HepG2 (cell line): ENCODE measurements around the gene BID. TPM values are rescaled to one million over a fixed set of nuclear protein-coding genes. Genes with fewer than 3 reads are reported as not detected.

ENCODE experiments used
- ATAC-seq: fragments of 200-7000 bp; cut with Tn5 transposase; 3 replicates; pipeline ENCODE4 v1.9.1; 2020; ENCODE audit warnings: mild to moderate bottlenecking, moderate library complexity
- BruUV-seq: library from RNA; stranded (reverse); fragments of 400-500 nt; replicated peaks from 2 replicates; lab custom pipeline; 2021; lab: Mats Ljungman, UMichigan
- CTCF ChIA-PET: fragments of 300-600 bp; formaldehyde crosslinking; extraction: SDS; loops from one replicate; lab custom pipeline; 2021; ENCODE audit warnings: low total read pairs, inconsistent platforms, low intra/inter-chr PET ratio; lab: Yijun Ruan, JAX
- POLR2A ChIA-PET: fragments of 350-600 bp; sonication (Branson Sonifier 250); formaldehyde crosslinking; loops from one replicate; lab custom pipeline; 2020; ENCODE audit warnings: antibody characterized with exemption, inconsistent platforms; lab: Yijun Ruan, JAX
- DNase-seq: peaks from one replicate; pipeline ENCODE4 v3.0.0-alpha.2; 2015; ENCODE audit warnings: low spot score
- FAIRE-seq: peaks from 3 replicates; lab custom pipeline; 2011; peaks lifted over from hg19 to GRCh38; lab: Jason Lieb, UNC
- H2AFZ ChIP-seq: one replicate; pipeline ENCODE4 v1.6.1; 2011; ENCODE audit warnings: low read length, inconsistent platforms
- H3K27ac ChIP-seq: fragments of 300-600 bp; 3 replicates; pipeline ENCODE4 v1.8.0; 2011; ENCODE audit warnings: mixed run types, mild to moderate bottlenecking, mixed read lengths, low read length, inconsistent platforms; ENCODE audit not compliant: insufficient read depth; ENCODE audit errors: extremely low read length
- H3K27me3 ChIP-seq, 2 experiments: fragments of 200-600 bp in 1 of 2; 2 replicates in 1 of 2; 3 replicates in 1 of 2; pipeline versions ENCODE4 v1.6.0 to v1.8.0; 2011; ENCODE audit warnings: low read length in 2 of 2, mild to moderate bottlenecking in 2 of 2, moderate library complexity in 2 of 2, inconsistent platforms in 1 of 2; ENCODE audit not compliant: insufficient read depth in 2 of 2, control insufficient read depth in 1 of 2
- H3K36me3 ChIP-seq, 2 experiments: fragments of 200-600 bp in 1 of 2; replicated peaks in 1 of 2; 2 replicates in 1 of 2; 3 replicates in 1 of 2; pipeline versions ENCODE4 v1.5.1 to v1.8.0; 2011; ENCODE audit warnings: low read length in 2 of 2, inconsistent platforms in 1 of 2; ENCODE audit not compliant: insufficient read depth in 2 of 2, control insufficient read depth in 1 of 2
- H3K4me1 ChIP-seq: 2 replicates; pipeline ENCODE4 v1.5.1; 2012; ENCODE audit warnings: low read length, inconsistent platforms; ENCODE audit not compliant: insufficient read depth
- H3K4me2 ChIP-seq: 2 replicates; pipeline ENCODE4 v1.6.0; 2011; ENCODE audit warnings: low read depth, low read length, inconsistent platforms
- H3K4me3 ChIP-seq, 3 experiments: fragments of 200-600 bp in 1 of 3; sonication (generic), shearing (Covaris generic) in 1 of 3; replicated peaks in 1 of 3; 2 replicates each; pipeline ENCODE4 v1.5.1; 2011 to 2016; ENCODE audit warnings: low read length in 3 of 3, inconsistent platforms in 2 of 3, low read depth in 2 of 3, mild to moderate bottlenecking in 2 of 3, control low read depth in 1 of 3, mixed read lengths in 1 of 3; ENCODE audit not compliant: insufficient read depth in 1 of 3
- H3K79me2 ChIP-seq: one replicate; pipeline ENCODE4 v1.6.1; 2011; ENCODE audit warnings: low read length, inconsistent platforms; ENCODE audit not compliant: insufficient read depth
- H3K9ac ChIP-seq: 2 replicates; pipeline ENCODE4 v1.6.0; 2011; ENCODE audit warnings: mild to moderate bottlenecking, low read depth, low read length, inconsistent platforms; ENCODE audit not compliant: insufficient read depth
- H3K9me3 ChIP-seq: 2 replicates; pipeline ENCODE4 v1.5.1; 2012; ENCODE audit warnings: mild to moderate bottlenecking, low read length
- H4K20me1 ChIP-seq: 2 replicates; pipeline ENCODE4 v1.6.0; 2011; ENCODE audit warnings: inconsistent platforms, mild to moderate bottlenecking, low read length, moderate library complexity; ENCODE audit not compliant: insufficient read depth
- AGO2 ChIP-seq: fragments of 200-400 bp; formaldehyde crosslinking; optimal IDR thresholded peaks from 2 replicates; pipeline ENCODE3; 2017; ENCODE audit warnings: mild to moderate bottlenecking, low read depth, low read length, moderate library complexity
- HMGXB4 ChIP-seq, 2 experiments: sonication (generic) in 1 of 2; formaldehyde crosslinking in 1 of 2; IDR thresholded peaks; 2 replicates each; pipeline versions ENCODE4 v1.4.0 to v1.6.1; 2018 to 2020; ENCODE audit warnings: missing genetic modification reagents in 2 of 2, borderline replicate concordance in 1 of 2, low read depth in 1 of 2, mild to moderate bottlenecking in 1 of 2, missing biosample characterization in 1 of 2
- RFX3 ChIP-seq: IDR thresholded peaks from 2 replicates; pipeline ENCODE4 v1.6.1; 2016; ENCODE audit warnings: missing biosample characterization, missing genetic modification reagents
- ZKSCAN5 ChIP-seq: sonication (generic); formaldehyde crosslinking; IDR thresholded peaks from 2 replicates; pipeline ENCODE4 v1.5.1; 2020; ENCODE audit warnings: mild to moderate bottlenecking, missing genetic modification reagents
- ZNF747 ChIP-seq: sonication (generic); formaldehyde crosslinking; IDR thresholded peaks from 2 replicates; pipeline ENCODE4 v1.8.1; 2023; ENCODE audit warnings: missing genetic modification reagents, mild to moderate bottlenecking, borderline replicate concordance
- ZNF773 ChIP-seq: sonication (generic); formaldehyde crosslinking; IDR thresholded peaks from 2 replicates; pipeline ENCODE4 v1.4.0; 2020; ENCODE audit warnings: missing genetic modification reagents, borderline replicate concordance
- WGBS: methylation state at CpG from one replicate; pipeline ENCODE4 v1.1.6; 2017; ENCODE audit warnings: low lambda C conversion rate; 5-methylcytosine and 5-hydroxymethylcytosine counted together
- in situ Hi-C: cut with HindIII; loops from 2 replicates; pipeline ENCODE4 v1.10.0; 2017; ENCODE audit warnings: low pct_unique_long_range_greater_than_20kb; ENCODE audit not compliant: extremely low pct_ligation_motif_present
- intact Hi-C: fragments of 100-400 bp; cut with micrococcal nuclease; formaldehyde crosslinking; loops from one replicate; pipeline ENCODE4 v1.10.0; 2022; ENCODE audit not compliant: unreplicated experiment
- polyA plus RNA-seq, 8 experiments: library from polyadenylated mRNA; depleted of rRNA in 3 of 8; stranded (reverse) in 7 of 8; unstranded in 1 of 8; fragments of >200 nt; fragmentation: Illumina TruSeq in 4 of 8; extraction: Trizol in 4 of 8; gene quantifications; 2 replicates each; pipeline versions ENCODE4 v1.2.1 to v1.2.3, GENCODE V29; 2011 to 2016; ENCODE audit warnings: low read depth in 4 of 8, missing spikeins in 1 of 8, mixed read lengths in 1 of 8; ENCODE audit not compliant: insufficient read depth in 1 of 8
- total RNA-seq, 5 experiments: library from RNA; depleted of rRNA; stranded (reverse); fragments of >200 nt; fragmentation: Illumina TruSeq; extraction: Trizol; gene quantifications; 2 replicates each; pipeline ENCODE4 v1.2.3, GENCODE V29; 2016; ENCODE audit warnings: low read depth in 1 of 5
- TF ChIP-seq, protein P1 (sequence below): IDR thresholded peaks from 2 replicates; pipeline ENCODE4 v1.6.1; 2016

Gene BID
- total and polyA plus RNA-seq, 2 of the 13 experiments (the other 11 are each of a cell fraction or from before 2014, with no cell fraction given): 35.3 to 51.7 TPM

- Histone ChIP-seq H3K4me3 (no peak overlapping the region), H3K79me2 (no peaks in the 10 kb centered on the region), H2AFZ (no peak overlapping the region), H3K27ac (no peak overlapping the region)
- ATAC-seq: no peak
- CTCF ChIA-PET: no interaction called here
- TF ChIP-seq RFX3 (CRISPR knock-in tag) (no peak), ZNF747 (no peak), AGO2 (no peak), HMGXB4 (CRISPR knock-in tag; IDR thresholded peaks at IDR 0.05; ENCODE audit: borderline replicate concordance in 1 of 2, low read depth in 1 of 2) (no peak), ZNF773 (CRISPR knock-in tag) (no peak), ZKSCAN5 (CRISPR knock-in tag) (no peak)
- TF ChIP-seq, protein P1, sequence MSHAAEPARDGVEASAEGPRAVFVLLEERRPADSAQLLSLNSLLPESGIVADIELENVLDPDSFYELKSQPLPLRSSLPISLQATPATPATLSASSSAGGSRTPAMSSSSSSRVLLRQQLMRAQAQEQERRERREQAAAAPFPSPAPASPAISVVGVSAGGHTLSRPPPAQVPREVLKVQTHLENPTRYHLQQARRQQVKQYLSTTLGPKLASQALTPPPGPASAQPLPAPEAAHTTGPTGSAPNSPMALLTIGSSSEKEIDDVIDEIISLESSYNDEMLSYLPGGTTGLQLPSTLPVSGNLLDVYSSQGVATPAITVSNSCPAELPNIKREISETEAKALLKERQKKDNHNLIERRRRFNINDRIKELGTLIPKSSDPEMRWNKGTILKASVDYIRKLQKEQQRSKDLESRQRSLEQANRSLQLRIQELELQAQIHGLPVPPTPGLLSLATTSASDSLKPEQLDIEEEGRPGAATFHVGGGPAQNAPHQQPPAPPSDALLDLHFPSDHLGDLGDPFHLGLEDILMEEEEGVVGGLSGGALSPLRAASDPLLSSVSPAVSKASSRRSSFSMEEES (CRISPR knock-in tag): no peak
- TF ChIP-seq, all 625 proteins: peak for 0
- intact Hi-C loops (no loop called here), in situ Hi-C loops (loop anchor here (5.0 kb wide), 1 partner anchor 32 kb away; no protein-coding TSS in a partner anchor)
- BruUV-seq: no TSS peak
- DNase-seq: no peak
- Histone ChIP-seq H4K20me1 (no peaks in the 10 kb centered on the region), H3K27me3 (no peaks in the 10 kb centered on the region), H3K9ac (no peak overlapping the region), H3K36me3 (peaks cover 5 to 18% of the 10 kb centered on the region in 2 experiments; a peak in 4 of 5 replicates), H3K4me1 (no peaks in the 10 kb centered on the region), H3K9me3 (no peaks in the 10 kb centered on the region), H3K4me2 (no peak overlapping the region)
- FAIRE-seq: no peak
- POLR2A ChIA-PET: no interaction called here
- WGBS: 96% methylated on average over 6 of the region's 6 CpGs
Observed at GRCh38 chr22:17694752-17695151, 79.5 kb downstream of the BID start.
